ENCODE results near the gene MIP.
A peak's percentile ranks its signal among the peaks of the same experiment; 100 is the strongest.
"Not testable (repeated sequence)": the region's sequence is repeated elsewhere in the genome, so short reads cannot be mapped to it uniquely, and the experiment has no call there.

MIP gene

DNA sequence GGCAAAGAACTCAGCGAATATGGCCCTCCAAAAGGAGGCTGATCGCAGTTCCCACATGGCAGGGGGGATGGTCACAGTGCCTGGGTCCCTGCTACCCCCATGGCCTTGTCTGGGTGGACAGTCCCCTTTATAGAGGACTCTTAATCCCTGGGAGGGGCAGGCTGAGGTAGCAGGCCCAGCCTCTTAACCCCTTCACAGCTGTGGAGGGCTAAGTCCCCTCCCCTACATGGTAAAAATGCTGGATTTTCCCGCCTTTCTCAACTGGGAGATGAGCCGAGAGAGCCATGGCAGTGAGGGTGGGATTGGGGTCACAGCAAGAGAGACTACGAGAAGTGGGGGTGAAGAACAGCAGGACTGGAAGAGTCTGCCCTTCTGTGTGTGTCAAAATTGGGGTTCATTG, at the start of gene MIP:
Gene MIP, minus strand, starts transcription at position 101 of the 400 bp plus-strand sequence. Its CDS starts 44 bp downstream, at position 57.
- no peak for DNase-seq

DNA sequence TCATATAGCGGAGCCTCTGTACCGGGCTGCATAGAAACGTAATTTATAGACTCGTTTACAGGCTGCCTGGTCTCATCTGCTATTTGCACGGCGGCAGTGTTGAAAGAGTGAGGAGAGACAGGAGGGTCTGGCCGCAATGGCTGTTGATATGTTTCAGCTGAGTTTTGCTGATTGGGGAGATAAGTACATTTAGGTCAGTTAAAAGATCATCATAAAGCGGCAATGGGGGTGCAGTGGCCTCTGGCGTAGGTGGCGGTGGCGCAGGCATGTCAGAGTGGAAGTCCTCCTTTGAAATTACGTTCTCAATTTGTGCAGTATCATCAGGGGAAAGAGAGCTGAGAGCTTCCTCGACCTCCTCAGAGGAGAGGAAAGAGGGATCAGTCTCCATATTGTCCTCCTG, 45.4 kb upstream of the MIP start:
- not testable (repeated sequence) for DNase-seq

DNA sequence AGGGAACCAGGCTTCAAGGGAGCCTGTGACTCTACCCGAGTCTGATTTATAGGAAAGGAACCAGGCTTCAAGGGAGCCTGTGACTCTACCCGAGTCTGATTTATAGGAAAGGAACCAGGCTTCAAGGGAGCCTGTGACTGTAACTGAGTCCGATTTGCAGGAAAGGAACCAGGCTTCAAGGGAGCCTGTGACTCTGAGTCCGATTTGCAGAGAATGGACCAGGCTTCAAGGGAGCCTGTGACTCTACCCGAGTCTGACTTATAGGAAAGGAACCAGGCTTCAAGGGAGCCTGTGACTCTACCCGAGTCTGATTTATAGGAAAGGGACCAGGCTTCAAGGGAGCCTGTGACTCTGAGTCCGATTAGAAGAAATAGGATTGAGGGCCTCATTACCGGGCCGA, 45.0 kb upstream of the MIP start:
- DNase-seq: not testable (repeated sequence)

DNA sequence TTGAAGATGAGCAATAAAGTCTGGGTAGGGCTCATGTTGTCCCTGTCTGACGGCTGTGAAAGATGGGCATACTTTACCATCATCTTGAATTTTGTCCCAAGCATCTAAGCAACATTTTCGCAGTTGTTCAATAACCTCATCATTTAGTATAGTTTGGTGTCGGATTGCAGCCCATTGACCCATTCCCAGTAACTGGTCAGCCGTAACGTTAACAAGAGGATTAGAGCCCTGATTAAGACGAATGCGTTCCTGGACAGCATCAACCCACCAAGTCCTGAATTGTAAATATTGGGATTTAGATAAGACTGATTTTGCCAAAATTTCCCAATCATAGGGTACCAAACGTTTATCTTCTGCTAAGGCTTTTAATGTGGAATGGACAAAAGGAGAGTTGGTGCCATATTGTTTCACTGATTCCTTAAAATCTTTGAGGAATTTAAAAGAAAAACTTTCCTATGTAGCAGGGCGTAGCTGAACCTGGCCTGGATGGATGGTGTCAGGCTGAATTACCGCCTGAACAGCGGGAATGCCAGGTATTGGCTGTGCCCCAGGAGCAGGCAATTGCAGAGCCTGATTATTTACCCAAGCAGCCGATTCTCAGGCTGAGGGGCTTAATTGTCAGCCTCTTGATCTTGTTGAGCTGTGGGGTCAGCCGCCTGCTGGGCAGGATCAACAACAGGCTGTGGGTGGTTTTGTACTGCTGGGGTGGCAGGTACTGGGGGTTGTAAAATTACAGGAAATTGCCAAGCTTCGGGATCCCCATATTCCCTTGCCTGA, 43.9 kb upstream of the MIP start:
- DNase-seq: not testable (repeated sequence)

DNA sequence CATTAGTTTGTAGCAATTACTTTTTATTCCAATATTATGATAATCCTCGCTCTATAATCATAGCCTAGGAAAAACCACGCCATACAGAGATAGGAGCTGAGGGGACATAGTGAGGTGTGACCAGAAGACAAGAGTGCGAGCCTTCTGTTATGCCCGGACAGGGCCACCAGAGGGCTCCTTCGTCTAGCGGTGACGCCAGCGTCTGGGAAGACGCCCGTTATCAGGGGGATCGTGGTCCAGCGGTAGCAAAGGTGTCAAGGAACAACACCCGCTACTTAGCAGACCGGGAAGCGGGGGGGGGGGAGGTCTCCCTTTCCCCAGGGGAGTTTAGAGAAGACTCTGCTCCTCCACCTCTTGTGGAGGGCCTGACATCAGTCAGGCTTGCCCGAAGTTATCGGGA, 42.2 kb upstream of the MIP start:
- DNase-seq: not testable (repeated sequence)

DNA sequence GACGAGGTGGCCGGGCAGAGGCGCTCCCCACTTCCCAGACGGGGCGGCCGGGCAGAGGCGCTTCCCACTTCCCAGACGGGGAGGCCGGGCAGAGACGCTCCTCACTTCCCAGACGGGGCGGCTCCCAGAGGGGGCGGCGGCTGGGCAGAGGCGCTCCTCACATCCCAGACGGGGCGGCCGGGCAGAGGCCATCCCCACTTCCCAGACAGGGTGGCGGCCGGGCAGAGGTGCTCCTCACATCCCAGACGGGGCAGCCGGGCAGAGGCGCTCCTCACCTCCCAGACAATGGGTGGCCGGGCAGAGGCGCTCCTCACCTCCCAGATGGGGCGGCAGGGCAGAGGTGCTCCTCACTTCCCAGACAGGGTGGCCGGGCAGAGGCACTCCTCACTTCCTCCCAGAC, 40.0 kb upstream of the MIP start:
- DNase-seq: not testable (repeated sequence)

DNA sequence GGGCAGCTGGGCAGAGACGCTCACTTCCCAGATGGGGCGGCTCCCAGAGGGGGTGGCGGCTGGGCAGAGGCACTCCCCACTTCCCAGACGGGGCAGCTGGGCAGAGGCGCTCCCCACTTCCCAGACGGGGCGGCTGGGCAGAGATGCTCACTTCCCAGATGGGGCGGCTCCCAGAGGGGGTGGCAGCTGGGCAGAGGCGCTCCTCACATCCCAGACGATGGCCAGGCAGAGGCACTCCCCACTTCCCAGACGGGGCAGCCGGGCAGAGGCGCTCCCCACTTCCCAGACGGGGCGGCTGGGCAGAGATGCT, 39.6 kb upstream of the MIP start:
- not testable (repeated sequence) for DNase-seq

DNA sequence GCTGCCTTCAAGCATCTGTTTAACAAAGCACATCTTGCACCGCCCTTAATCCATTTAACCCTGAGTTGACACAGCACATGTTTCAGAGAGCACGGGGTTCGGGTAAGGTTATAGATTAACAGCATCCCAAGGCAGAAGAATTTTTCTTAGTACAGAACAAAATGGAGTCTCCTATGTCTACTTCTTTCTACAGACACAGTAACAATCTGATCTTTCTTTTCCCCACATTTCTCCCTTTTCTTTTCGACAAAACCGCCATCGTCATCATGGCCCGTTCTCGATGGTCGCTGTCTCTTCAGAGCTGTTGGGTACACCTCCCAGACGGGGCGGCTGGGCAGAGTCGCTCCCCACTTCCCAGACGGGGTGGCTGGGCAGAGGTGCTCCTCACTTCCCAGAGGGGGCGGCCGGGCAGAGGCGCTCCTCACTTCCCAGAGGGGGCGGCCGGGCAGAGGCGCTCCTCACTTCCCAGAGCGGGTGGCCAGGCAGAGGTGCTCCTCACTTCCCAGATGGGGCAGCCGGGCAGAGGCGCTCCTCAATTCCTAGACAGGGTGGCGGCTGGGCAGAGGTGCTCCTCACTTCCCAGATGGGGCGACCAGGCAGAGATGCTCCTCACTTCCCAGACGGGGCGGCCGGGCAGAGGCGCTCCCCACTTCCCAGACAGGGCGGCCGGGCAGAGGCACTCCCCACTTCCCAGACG, 39.1 kb upstream of the MIP start:
- not testable (repeated sequence) for DNase-seq

DNA sequence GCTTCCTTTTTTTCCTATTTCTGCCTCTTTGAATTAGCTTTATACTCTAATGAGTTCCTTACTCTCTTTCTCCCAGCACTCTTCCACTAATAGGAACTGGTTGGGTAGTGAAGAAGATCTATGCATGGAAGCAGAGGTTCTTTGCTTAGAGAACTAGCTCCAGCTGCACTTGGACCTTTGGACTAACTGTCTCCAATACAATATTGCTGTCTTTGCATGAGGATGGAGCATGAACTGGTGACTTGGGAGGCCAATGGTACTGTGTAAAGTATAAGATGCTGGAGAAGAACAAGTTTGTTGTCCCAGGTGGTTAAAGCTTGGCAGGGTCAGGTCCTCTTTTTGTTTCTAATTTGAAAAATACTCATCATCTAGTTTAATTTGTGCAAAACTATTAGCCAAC, 35.9 kb upstream of the MIP start:
- no peak for DNase-seq

DNA sequence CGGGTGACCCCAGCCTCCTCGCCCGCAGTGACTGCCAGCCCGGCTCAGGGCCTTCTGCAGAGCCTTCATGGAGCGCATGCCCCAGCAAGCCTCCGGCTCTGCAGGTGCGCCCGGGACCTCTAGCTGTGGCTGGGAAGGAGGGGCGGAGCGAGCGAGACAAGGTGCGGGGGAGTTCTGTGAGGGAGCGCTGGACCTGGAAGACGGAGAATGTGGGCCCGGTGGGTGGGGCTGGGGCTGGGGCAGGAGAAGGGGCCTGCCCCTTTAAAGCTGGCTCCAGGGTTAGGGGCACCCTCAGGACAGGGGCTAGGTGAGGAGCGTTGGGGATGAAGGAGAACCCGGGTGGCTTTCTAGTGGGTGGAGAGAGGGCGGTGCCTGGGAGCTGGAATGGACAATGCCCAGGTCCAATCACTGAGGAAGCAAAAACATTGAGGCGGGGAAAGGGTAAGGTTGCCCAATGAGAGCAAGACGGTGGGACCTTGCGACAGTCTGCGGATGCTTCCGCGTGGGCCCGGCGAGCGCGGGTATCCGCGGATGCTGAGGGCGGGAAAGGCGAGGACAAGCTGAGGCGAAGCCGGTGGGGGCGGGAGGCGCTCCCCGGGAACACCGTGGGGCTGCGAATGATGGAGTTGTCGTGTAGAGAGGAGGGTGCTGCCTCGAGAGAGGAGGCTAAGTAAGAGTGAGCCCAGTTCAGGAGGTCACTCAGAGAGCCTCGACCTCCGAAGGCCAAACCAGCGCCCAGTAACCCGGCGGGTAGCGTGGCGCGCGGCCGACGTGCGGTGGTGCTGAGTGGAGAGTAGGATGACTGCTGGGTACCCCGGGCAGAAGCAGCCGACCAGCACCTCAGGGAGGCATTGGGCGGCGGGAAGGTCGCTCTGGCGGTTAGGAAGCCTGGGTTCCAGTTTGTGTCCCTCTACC, 33.8 kb upstream of the MIP start, which contains the start of gene GLS2:
Gene GLS2, minus strand, starts transcription at position 121 of the 915 bp plus-strand sequence. Its CDS starts 43 bp downstream, at position 78.
- DNase-seq: peak; percentile 80

DNA sequence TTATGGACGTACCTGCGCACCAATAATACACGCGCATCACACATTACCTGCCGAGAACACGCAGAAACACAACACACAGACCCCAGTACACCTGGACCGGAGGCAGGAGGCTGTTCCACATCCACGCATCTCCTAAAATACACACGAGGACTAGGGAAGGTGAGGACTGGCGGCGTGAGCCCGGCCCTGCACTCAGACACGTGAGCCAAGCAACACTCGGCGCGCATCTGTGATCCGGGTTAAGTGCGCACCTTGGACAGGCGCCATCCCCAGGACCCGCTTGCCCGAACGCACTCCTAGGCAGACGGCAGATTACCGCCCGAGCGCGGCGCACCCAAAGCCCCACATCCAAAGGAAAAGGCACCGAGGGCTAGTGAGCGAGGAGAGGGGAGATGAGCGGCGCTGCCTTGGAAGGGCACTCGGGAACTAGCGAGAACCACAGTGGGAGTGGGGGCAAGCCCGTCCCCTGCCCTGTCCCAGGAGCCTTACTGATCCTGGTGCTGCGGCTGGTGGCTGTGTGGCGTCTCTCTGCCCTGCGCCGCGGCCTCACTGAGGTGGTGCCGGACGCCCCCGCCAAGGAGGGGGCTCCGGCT, 33.1 kb upstream of the MIP start:
- no peak for DNase-seq

DNA sequence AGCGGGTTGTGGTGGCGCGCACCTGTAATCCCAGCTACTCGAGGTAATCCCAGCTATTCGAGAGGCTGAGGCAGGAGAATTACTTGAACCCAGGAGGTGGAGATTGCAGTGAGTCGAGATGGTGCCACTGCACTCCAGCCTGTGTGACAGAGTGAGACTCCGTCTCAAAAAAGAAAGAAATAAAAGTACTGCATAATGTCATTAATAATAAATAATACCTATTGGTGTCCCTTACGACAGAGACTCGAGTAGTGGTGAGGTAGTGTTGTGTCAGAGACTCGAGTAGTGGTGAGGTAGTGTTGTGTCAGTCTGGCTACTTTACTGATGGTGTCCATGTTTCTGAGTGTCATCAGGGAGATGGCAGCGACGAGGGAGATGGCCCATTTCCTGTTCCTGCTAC, 32.2 kb upstream of the MIP start:
- DNase-seq: no peak

DNA sequence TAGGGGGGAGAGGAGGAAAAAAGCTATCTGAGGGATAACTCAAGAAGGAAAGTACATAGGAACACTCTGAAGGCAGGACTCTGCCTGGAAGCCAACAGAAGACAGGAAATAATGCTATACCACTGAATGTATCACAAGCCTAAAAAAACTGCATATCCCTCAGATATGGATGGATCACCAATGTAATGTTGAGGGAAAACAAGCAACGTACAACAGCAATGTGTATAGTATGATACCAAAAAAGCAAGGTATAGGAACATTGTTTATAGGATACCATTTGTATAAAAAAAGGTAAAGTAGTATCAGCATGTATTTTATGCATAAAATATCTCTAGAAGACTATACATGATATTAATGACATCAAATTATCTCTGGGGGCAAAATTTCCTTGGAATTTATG, 30.1 kb upstream of the MIP start:
- no peak for DNase-seq

DNA sequence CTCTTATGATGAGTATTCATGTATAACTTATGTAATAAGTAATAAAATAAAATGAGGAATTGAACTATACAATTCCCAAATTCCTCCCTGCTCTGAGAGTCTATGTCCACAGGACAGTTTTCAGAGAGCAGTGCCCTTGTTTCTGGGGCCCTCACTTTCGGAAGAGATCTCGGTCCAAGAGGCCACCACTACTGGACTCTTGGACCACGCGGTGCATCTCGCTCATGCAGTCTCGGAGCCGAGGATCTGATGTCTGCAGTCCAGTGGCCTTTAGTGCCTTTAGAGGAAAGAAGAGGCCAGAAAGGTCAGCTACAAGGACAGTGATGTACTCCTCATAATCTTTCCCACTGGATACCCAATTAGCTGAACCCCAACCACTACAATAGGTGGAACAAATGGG, 25.2 kb upstream of the MIP start:
- no peak for DNase-seq

DNA sequence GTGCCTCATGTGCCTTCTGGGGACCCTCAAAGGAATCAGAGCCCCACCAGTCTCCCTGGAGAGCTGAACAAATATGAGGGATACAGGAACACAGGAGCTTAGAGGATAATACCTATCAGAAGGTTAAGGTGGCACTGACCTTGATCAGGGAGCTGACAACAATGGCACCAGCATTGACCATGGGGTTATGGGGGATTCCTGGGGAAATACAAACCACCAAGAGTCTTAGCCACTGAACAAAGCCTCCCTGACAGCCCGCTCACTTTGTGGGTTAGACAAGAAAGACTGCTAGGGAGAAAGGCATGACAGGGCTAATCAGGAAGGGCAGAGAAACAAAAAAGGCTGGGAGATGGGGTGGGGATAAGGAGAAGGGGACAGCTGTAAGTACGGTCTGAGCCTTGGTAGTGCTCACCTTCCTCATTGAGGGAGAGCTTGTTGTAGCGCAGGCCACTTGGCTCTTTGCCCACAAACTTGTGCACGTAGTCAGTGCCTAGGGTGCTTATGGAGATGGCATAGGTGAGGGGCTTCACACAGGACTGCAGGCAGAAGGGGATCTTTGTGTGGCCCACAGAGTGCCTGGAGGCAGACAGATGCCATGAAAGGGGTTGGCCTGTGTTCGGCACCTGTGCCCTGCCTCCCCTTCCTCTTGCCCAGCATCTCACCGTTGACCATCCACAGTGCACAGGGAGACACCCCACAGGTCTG, 23.2 kb upstream of the MIP start:
- no peak for DNase-seq

DNA sequence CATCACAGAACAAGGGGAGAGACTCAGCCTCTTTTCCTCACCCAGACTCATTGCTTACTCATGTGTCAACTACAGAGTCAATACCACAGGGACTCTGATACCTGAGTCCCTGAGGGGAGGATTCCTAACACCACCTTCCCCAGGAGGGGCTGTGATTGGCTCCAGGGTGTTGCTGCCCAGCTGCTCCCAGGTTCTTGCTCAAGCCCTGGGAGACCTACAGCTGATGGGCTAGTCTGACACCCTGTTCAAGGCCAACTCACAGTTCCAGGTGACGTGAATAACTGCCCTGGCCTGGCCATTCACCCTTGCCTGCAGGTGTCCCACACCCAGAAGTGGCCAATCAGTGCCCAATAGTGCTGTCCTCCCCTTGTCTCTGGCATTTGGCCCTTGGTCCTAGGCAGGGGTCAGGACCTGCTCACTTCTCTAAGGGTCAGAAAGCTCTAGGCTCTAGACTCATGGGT, 22.5 kb upstream of the MIP start:
- no peak for DNase-seq

DNA sequence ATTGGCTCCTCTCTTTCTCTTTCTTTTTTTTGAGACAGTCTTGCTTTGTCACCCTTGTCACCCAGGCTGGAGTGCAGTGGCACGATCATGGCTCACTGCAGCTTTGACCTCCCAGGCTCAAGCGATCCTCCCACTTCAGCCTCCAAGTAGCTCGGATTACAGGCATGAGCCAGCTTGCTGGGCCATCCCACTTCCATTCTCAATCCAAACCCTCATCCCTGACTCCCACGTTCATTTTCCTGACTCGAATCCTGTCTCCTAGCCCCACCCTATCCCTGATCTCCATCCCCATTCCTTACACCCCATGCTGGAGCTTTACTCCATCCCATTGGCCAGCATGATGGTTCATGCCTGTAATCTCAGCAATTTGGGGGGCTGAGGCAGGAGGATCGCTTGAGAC, 21.7 kb upstream of the MIP start:
- DNase-seq: no peak

DNA sequence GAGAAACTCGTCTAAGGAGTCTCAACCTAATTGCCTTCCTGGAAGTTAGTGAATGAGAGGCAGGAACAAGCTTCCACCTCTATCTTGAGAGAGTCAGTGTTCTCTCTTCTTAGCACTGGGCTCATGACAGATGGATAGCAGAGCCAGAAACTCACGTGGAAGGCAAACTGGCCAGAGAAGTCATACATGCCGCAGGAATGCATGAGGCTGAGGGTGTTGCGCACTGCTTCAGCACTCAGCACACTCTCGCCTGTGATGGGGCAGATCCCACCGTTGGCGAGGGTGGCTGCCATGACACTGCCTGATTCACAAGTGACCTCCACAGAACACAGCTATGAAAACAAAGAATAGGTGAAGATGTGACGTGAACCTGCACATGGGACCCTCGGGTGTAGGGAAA, 19.9 kb upstream of the MIP start:
- DNase-seq: no peak

DNA sequence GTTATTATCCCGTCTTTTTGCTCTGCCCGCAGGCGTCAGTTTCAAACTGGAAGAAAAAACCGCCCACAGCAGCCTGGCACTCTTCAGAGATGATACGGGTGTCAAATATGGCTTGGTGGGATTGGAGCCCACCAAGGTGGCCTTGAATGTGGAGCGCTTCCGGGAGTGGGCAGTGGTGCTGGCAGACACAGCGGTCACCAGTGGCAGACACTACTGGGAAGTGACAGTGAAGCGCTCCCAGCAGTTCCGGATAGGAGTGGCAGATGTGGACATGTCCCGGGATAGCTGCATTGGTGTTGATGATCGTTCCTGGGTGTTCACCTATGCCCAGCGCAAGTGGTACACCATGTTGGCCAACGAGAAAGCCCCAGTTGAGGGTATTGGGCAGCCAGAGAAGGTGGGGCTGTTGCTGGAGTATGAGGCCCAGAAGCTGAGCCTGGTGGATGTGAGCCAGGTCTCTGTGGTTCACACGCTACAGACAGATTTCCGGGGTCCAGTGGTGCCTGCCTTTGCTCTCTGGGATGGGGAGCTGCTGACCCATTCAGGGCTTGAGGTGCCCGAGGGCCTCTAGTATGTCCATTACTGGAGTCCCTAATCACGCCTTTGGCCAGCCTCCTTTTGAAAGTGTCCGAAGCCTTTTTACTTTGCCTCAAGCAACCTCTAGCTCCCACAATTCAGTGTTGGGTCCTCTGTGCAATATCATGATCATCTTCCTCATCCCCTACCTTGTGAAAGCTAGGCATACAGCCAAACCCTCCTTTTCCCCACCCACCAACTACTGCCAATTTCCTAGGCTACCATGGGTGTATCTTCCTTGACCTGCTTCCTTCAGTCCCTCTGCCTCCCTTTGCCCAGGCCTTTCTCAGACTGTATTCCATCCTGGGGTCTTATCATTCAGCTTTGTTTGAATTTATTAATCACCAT, 14.8 kb upstream of the MIP start:
- no peak for DNase-seq

DNA sequence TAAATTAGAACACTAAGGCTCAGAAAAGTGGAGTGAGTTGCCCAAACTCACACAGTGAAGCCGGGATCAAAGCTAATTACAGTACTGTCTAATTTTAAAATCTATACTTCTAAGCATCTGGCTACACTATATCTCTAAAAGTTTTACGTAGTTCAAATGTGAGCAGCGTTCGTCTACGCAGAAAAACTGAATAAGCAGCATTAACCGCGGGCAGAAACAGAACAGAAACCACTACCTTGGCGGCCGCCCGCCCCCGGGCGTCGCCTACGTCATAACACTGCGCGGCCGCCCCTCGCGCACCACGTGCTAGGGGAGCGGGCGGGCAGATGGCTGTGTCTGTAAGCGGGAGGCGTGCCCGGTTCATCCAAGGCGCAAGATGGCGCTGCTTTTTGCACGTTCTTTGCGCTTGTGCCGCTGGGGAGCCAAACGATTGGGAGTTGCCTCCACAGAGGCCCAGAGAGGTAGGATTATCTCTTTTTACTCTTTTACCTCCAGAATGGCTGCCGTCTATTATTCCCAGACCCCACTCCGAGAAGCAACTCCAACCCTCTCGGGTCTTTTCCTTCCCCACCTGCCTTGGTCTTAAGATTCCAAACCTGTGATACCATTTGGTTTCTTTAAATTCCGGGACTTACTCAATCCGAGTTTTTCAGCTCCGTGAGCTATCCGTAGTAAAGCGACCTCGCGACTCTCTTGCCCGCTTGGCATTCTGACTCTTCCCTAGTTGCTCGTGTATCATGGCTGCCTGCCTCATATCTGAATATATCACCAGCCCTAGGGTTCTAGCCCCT, 14.0 kb upstream of the MIP start, which contains the start of gene SPRYD4:
Gene SPRYD4, plus strand, starts transcription at position 363 of the 791 bp plus-strand sequence. Its CDS starts 14 bp downstream, at position 377.
- DNase-seq: peak; percentile 84

Measured in kidney glomerular epithelial cell (primary cell).